PC-9 (cell line): Measurements from ENCODE around the gene SH3PXD2A. TPM values are rescaled to one million over a fixed set of nuclear protein-coding genes. Genes with fewer than 3 reads are reported as not detected.

ENCODE experiments used
- BruUV-seq: library from RNA; stranded (reverse); fragments of 400-500 nt; replicated peaks from 2 replicates; lab custom pipeline; 2021; lab: Mats Ljungman, UMichigan
- CTCF ChIA-PET: fragments of 300-600 bp; sonication (Branson Sonifier 250); formaldehyde crosslinking; loops from one replicate; lab custom pipeline; 2022; ENCODE audit warnings: antibody characterized with exemption; lab: Charles Lee
- POLR2A ChIA-PET: fragments of 300-600 bp; sonication (Branson Sonifier 250); formaldehyde crosslinking; loops from one replicate; lab custom pipeline; 2022; ENCODE audit warnings: antibody characterized with exemption; ENCODE audit not compliant: unreplicated experiment; lab: Charles Lee
- DNase-seq, 2 experiments: peaks; one replicate each; pipeline versions ENCODE4 v3.0.0 to v3.0.0-alpha.2; 2015 to 2022; ENCODE audit warnings: mixed read lengths in 1 of 2
- H2AFZ ChIP-seq: fragments of 200-600 bp; sonication (generic); 2 replicates; pipeline ENCODE4 v1.8.1; 2017; ENCODE audit warnings: antibody characterized with exemption
- H3F3A ChIP-seq: fragments of 200-600 bp; sonication (generic); 2 replicates; pipeline ENCODE4 v1.8.1; 2017; ENCODE audit warnings: antibody characterized with exemption, mild to moderate bottlenecking, low read depth; ENCODE audit not compliant: insufficient read depth
- H3K27ac ChIP-seq: fragments of 200-600 bp; sonication (generic); 2 replicates; pipeline ENCODE4 v1.6.1; 2016; ENCODE audit warnings: mixed run types
- H3K27me3 ChIP-seq: fragments of 200-600 bp; sonication (generic); 2 replicates; pipeline ENCODE4 v1.6.1; 2016; ENCODE audit warnings: low read depth, mixed run types; ENCODE audit not compliant: insufficient read depth
- H3K36me3 ChIP-seq: fragments of 200-600 bp; sonication (generic); 2 replicates; pipeline ENCODE4 v1.6.1; 2016; ENCODE audit warnings: low read depth, mixed run types
- H3K4me1 ChIP-seq: fragments of 200-600 bp; sonication (generic); replicated peaks from 2 replicates; pipeline ENCODE4 v1.6.1; 2016; ENCODE audit warnings: mixed run types; ENCODE audit not compliant: insufficient read depth
- H3K4me2 ChIP-seq: fragments of 200-600 bp; sonication (generic); 2 replicates; pipeline ENCODE4 v1.6.1; 2017; ENCODE audit warnings: mixed run types
- H3K4me3 ChIP-seq: fragments of 200-600 bp; sonication (generic); 2 replicates; pipeline ENCODE4 v1.6.1; 2016; ENCODE audit warnings: mixed run types
- H3K79me2 ChIP-seq: fragments of 200-600 bp; sonication (generic); 2 replicates; pipeline ENCODE4 v1.6.1; 2017; ENCODE audit warnings: low read depth, mixed run types
- H3K9me2 ChIP-seq: fragments of 200-600 bp; sonication (generic); 2 replicates; pipeline ENCODE4 v1.8.1; 2017; ENCODE audit warnings: mild to moderate bottlenecking; ENCODE audit not compliant: insufficient read depth
- H3K9me3 ChIP-seq: fragments of 200-600 bp; sonication (generic); 2 replicates; pipeline ENCODE4 v1.8.1; 2016; ENCODE audit warnings: low read depth; ENCODE audit not compliant: insufficient read depth
- H4K20me1 ChIP-seq: fragments of 200-600 bp; sonication (generic); 2 replicates; pipeline ENCODE4 v1.8.1; 2017; ENCODE audit not compliant: insufficient read depth
- EZH2 ChIP-seq: fragments of 200-600 bp; sonication (generic); IDR thresholded peaks from 2 replicates; pipeline ENCODE4 v1.8.0; 2017; ENCODE audit warnings: antibody characterized with exemption, low read depth
- intact Hi-C: fragments of 100-400 bp; cut with micrococcal nuclease; formaldehyde crosslinking; loops from one replicate; pipeline ENCODE4 v1.10.0; 2022; ENCODE audit not compliant: unreplicated experiment
- total RNA-seq: library from RNA; stranded (reverse); gene quantifications from 2 replicates; pipeline ENCODE4 v1.2.3, GENCODE V29; 2021
- TF ChIP-seq, protein P1 (sequence below): fragments of 200-600 bp; sonication (generic); conservative IDR thresholded peaks from 2 replicates; pipeline ENCODE4 v1.6.1; 2017; ENCODE audit warnings: mixed run types, antibody characterized with exemption, mild to moderate bottlenecking, moderate library complexity

Gene SH3PXD2A
- total RNA-seq, 1 experiment from 2014 or later = 12.5 TPM

DNA sequence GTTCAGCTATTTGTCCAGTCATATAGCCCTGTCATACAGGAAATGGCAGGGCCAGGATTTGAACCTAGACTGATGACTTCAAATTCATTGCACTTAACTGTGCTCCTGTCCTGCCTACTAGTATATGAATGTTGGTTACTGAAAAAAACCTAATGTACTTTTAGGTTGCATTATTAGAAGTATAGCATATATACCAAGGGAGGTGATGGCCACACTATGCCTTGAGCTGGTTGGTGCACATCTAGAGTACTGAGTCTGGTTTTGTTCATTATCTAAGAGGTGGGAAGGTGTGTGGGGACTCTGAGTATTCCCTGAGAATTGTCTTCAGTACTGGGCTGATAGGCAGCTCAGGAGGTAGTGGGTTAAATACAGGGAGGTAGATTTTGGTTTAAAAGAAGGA, 273.9 kb downstream of the SH3PXD2A start:
- Histone ChIP-seq H3K4me2 (no peak overlapping the region), H3K36me3 (no peaks in the 10 kb centered on the region), H2AFZ (no peak overlapping the region), H3K9me3 (no peaks in the 10 kb centered on the region), H4K20me1 (no peaks in the 10 kb centered on the region), H3K9me2 (no peaks in the 10 kb centered on the region), H3K27me3 (no peaks in the 10 kb centered on the region), H3K4me1 (no peaks in the 10 kb centered on the region), H3F3A (no peaks in the 10 kb centered on the region), H3K27ac (no peak overlapping the region), H3K4me3 (no peak overlapping the region), H3K79me2 (no peaks in the 10 kb centered on the region)
- ChIA-PET POLR2A (interaction anchor here (0.7 kb wide), 1 partner anchor 115 kb away, joined by 7 read pairs; no protein-coding TSS in a partner anchor), CTCF (no interaction called here)
- TF ChIP-seq, protein P1, sequence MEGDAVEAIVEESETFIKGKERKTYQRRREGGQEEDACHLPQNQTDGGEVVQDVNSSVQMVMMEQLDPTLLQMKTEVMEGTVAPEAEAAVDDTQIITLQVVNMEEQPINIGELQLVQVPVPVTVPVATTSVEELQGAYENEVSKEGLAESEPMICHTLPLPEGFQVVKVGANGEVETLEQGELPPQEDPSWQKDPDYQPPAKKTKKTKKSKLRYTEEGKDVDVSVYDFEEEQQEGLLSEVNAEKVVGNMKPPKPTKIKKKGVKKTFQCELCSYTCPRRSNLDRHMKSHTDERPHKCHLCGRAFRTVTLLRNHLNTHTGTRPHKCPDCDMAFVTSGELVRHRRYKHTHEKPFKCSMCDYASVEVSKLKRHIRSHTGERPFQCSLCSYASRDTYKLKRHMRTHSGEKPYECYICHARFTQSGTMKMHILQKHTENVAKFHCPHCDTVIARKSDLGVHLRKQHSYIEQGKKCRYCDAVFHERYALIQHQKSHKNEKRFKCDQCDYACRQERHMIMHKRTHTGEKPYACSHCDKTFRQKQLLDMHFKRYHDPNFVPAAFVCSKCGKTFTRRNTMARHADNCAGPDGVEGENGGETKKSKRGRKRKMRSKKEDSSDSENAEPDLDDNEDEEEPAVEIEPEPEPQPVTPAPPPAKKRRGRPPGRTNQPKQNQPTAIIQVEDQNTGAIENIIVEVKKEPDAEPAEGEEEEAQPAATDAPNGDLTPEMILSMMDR = no peak
- no peak for TF ChIP-seq EZH2
- DNase-seq = no peak
- BruUV-seq = no TSS peak
- intact Hi-C loops = no loop called here

DNA sequence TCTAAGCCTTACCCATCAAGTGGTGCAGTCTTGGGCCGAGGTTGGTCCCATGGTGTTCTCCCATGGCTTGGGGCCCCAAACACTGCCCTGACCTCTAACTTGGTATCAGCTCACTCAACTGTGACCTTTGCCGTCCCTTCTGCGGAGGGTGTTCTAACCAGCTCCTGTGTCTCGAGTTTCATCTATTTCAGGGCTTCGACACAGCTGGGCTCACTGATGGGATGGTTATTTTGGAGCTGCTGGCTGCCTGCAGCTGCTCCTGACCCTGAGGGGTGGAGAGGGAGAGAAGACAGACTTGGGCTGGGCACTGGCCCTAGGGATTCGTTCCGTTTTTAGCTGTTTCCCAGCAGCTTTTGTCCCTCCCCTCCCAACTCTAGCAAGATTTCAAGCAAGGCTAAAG, 274.9 kb downstream of the SH3PXD2A start:
- H3K27ac ChIP-seq = no peak overlapping the region
- H3K4me3 ChIP-seq = no peak overlapping the region
- H2AFZ ChIP-seq = no peak overlapping the region
- DNase-seq = no peak
- BruUV-seq = no TSS peak
- no peaks in the 10 kb centered on the region for H3K36me3 ChIP-seq
- no peaks in the 10 kb centered on the region for H4K20me1 ChIP-seq
- no peaks in the 10 kb centered on the region for H3K27me3 ChIP-seq
- H3F3A ChIP-seq = no peaks in the 10 kb centered on the region
- no peak overlapping the region for H3K4me2 ChIP-seq
- H3K9me2 ChIP-seq = no peaks in the 10 kb centered on the region
- ChIA-PET POLR2A (interaction anchor here (0.7 kb wide), 1 partner anchor 189 kb away, joined by 7 read pairs; no protein-coding TSS in a partner anchor), CTCF (no interaction called here)
- intact Hi-C loops = no loop called here
- H3K9me3 ChIP-seq = no peaks in the 10 kb centered on the region
- no peaks in the 10 kb centered on the region for H3K79me2 ChIP-seq
- H3K4me1 ChIP-seq = no peaks in the 10 kb centered on the region
- TF ChIP-seq, protein P1 = no peak
- TF ChIP-seq EZH2 = no peak

DNA sequence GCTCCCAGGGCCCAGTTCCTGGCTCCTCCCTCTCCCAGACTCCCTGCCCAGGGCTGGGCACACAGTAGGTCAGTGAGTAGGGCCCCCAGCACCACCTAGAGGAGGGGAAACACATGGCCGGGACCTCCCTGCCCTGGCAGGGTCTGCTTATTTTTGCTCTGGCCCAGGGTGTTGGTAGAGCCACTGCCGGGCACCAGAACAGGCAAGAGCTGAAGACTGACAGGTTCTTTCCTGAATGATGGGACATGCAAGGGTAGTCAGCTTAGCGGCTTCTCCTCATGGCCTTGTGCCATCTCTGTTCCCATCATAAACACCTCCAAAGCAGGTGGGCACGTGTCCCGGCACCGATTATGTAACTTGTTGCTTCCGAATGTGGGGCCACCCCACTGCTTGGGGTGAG, 275.4 kb downstream of the SH3PXD2A start:
- Histone ChIP-seq H3K4me3 (no peak overlapping the region), H3K36me3 (no peaks in the 10 kb centered on the region), H4K20me1 (no peaks in the 10 kb centered on the region), H3K27ac (no peak overlapping the region), H3K9me3 (no peaks in the 10 kb centered on the region), H3K4me2 (no peak overlapping the region), H3K79me2 (no peaks in the 10 kb centered on the region), H2AFZ (no peak overlapping the region), H3K9me2 (no peaks in the 10 kb centered on the region), H3F3A (no peaks in the 10 kb centered on the region), H3K4me1 (no peaks in the 10 kb centered on the region), H3K27me3 (no peaks in the 10 kb centered on the region)
- TF ChIP-seq, protein P1 = no peak
- TF ChIP-seq EZH2 = no peak
- intact Hi-C loops = no loop called here
- CTCF ChIA-PET = no interaction called here
- DNase-seq = no peak
- POLR2A ChIA-PET = no interaction called here
- no TSS peak for BruUV-seq
